Stimulated activated CD4-positive, alpha-beta T cell treated with anti-CD3 and anti-CD28 coated beads, Interleukin-1b, Interleukin-23, amount 100 ng/mL, for 24 hours (primary cell): ENCODE measurements around the gene CACNA2D2.
A peak's percentile ranks its signal among the peaks of the same experiment; 100 is the strongest.

Source experiments
- DNase-seq, 4 experiments: peaks; one replicate each; pipeline ENCODE4 v3.0.0-alpha.2; 2020; ENCODE audit warnings: low read depth in 4 of 4, low spot score in 1 of 4

The CACNA2D2 gene

DNA sequence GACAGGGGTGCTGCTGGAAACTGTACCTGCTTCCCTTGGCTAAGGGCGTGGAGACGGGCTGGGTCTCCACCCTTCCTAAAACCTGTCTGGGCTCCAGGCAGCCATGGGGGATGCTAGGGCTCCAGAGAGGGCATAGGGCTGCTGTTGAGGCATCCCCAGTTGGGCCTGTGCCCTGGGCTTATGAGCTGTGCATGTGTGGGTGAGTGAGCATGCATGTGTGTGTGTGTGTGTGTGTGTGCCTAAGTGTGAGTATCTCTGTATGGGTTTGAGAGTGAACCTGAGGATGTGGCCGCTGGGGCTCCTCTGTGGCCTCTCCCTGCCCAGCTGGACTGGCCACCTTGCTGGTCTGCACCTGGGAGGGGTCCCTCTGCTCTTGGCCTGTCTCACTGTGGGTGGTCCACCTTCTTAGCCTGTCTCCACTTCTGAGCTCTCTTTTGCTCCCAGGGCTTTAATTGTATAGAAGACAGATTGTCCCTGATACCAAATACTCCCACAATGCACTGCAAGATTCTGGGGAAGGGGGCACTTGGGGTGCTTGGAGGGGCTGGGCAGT, 132.2 kb downstream of the CACNA2D2 start:
- DNase-seq, result no peak

DNA sequence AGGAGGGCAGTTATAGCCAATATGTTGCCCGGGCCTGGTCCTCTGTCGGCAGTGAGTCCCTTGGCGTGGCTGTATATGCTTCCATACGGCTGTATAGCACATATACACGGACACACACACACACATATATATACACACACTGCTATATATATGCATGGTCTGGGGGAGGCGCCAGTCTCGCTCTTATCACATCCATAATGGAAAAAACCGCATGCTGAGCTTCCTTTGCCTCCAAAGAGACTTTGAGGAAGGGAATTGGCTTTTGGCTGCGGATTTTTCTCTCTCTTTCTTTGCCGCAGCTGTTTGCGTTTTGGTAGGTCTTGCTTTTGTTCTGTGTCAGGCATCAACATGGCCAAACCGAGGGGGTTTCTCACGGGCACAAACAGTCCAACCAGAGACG, 132.8 kb downstream of the CACNA2D2 start:
- no peak for DNase-seq

DNA sequence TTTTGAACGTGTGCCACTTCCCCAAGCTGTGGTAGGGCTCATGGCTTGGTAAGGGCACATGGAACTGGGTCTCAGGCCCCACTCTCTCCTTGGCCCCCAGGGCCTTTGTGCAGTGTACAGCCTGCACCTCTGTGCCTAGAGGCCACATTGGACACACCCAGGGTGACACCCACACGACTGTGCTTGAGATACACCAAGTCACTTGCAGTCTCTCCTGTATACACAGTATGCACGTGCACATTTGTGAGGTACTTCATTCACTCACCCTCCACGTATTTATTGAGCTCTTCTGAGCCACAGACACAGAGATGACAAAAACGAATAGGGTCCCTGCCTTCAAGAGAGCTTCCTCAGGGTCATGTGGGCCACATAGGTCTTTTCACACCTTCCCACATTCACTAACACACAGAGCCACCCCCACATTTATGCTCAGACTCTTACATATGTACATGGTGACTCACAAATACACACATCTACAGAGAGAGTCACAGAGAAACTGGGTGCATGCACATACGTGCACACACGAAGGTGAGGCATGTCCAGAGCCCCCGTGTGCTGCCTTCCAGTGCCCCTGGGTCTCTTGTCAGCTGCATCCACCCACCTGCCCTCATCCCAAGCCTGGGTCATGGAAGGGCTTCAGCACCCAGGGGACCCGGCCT, 134.3 kb downstream of the CACNA2D2 start:
- no peak for DNase-seq

DNA sequence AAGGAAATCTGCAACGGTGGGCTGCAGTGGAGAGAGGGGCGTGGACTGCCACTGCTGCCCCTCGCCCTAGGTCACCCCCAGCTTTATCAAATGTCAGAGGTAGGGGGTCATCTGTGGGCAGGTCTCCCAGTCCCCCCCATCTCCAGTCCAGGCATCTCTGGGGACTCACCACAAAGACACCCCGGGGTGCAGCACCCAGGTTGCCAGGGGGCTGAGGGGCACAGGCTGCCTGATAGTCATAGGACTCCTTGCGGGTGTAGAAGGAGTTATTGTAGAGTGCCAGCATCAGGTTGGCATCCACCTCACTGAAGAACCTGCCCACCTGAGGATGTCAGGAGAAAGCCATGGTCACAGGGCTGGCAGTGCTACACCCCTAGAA, 137.6 kb downstream of the CACNA2D2 start:
- DNase-seq, result no peak

DNA sequence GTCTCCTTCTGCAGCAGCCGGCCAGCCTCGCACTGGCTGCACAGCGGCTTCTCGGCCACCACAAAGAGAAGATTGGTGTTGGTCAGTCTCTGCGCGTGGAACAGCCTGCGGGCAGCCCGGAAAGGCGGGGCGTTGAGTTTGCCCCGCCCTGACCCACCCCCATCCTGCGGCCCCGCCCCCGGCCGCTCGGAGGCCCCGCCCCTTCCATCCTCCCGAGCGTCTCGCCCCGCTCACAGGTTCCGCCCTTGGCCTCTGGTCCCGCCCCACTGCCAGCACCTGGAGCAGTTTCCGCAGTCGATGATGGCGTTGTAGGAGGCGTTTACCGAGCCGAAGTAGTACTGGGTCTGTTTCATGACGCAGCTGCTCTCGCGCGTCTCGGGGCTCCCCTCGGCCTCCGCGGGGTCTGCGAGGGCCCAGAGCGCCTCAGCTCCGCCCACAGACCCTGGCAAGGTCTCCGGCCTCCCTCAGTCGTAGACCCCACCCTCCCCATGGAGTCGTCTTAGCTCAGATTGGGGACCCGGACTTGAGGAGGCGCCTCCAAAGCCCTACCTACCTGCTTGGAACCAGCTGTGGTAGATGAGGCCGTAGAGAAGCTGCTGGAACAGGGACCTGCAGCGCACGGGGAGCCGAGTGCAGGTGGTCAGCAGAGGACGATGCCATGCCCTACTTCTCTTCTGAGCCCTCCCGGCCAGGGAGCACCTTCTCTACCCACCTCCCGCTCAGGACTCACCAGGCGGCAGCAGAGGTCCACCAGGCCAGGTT, 138.2 kb downstream of the CACNA2D2 start:
- DNase-seq, result peak; percentile 84 to 92 (median 89)

DNA sequence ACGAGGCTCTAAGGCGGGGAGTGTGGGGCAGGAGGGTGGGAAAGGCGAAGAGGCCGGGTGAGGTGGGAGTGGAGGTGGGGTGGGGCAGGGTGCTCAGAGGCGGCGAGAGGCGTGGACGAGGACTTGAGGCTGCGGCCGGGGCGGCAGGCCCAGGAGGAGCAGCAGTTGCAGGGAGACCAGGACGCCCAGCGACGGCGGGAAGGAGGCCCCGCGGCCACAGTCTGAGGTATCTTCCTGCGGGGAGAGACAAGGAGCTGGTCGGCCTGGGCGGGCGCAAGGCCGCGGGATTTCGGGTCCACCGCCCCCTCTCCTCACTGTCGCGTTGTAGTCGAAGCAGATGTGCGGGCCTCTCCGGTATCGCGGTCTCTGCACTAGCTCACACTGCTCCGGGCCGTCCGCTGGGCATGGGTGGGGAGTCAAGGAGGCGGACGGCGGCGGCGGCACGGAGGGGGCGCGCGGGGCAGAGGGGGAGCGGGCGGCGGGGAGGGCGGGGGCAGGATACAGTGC, 138.8 kb downstream of the CACNA2D2 start:
- no peak for DNase-seq

GRCh38 chr3:50359760-50360110, 143.7 kb downstream of the CACNA2D2 start:
- DNase-seq, result no peak

GRCh38 chr3:50358911-50359759, 144.3 kb downstream of the CACNA2D2 start, which contains the start of gene TMEM115:
TMEM115 (minus strand) TSS chr3:50359521; CDS start chr3:50359063, 458 bp downstream.
- peak; percentile 86 to 92 (median 90) for DNase-seq

DNA sequence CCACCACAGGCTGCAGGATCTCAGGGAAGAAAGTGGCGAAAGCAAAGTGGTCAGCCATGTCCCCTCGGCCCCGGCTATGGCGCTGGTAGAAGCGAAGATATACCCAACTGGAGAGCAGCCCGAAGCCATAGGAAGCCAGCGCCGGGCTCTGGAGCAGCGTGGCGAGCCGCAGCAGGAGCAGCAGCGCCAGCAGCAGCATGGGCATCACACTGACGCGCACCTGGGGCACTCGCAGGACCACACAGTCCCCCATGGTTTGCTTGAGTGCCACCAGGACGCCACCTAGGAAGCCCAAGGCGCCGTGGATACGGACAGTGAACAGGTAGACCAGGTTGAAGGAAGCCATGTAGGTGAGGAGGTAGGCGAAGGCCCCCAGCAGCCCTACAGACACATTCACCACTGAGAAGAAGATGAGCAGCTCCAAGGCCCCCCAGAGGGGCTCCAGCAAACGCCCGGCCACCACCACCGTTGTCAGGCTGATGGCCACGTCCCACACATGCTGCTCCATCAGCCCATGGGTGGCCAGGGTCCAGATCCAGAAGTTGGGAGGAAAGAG, 145.0 kb downstream of the CACNA2D2 start:
- no peak for DNase-seq

GRCh38 chr3:50357481-50357880, 146.0 kb downstream of the CACNA2D2 start:
- no peak for DNase-seq

DNA sequence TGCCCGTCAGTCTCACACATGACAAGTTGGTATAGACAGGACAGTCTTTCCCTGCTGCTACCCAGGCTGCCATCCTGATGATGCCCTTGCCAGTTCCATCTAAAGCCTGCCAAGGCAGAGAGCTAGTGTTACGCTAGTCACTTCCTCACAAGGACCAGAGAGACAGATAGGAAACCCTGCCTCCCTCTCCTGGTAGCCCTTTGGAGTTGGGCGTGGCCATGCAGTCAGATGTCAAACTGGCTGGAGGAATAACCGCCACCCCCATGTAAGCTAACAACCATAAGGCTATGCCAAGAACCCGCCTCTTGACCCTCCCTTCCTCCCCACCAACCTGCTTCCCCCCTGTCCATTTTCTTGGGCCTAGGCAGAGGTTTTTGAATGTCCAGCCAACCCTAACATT, 146.9 kb downstream of the CACNA2D2 start:
- DNase-seq, result no peak

GRCh38 chr3:50355829-50356552, 147.4 kb downstream of the CACNA2D2 start:
- no peak for DNase-seq

- no peak for DNase-seq
Observed at GRCh38 chr3:50354850-50355249, 148.6 kb downstream of the CACNA2D2 start.

- DNase-seq, result no peak
Observed at GRCh38 chr3:50354186-50354764, 149.2 kb downstream of the CACNA2D2 start.

DNA sequence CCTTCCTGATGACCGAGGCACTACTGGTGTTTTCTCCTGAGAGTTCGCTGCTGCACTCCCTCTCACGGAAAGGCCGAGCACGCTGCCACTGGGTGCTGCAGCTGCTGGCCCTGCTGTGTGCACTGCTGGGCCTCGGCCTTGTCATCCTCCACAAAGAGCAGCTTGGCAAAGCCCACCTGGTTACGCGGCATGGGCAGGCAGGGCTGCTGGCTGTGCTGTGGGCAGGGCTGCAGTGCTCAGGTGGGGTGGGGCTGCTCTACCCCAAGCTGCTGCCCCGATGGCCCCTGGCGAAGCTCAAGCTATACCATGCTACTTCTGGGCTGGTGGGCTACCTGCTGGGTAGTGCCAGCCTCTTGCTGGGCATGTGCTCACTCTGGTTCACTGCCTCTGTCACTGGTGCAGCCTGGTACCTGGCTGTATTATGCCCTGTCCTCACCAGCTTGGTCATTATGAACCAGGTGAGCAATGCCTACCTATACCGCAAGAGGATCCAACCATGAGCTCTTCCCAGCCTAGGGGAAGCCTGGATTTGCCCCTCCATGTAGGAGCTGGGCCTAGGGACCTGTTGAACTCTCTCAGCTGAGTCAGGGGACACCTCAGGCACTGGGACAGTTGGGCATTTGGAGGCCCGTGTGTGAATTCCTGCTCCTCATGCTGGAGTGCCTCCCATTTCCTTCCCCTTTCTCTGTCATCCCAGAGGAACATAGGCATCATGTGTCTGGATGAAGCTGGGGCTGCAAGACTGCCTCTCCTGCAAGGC, 150.0 kb downstream of the CACNA2D2 start:
- DNase-seq, result no peak

GRCh38 chr3:50352781-50353180, 150.7 kb downstream of the CACNA2D2 start:
- no peak for DNase-seq

- no peak for DNase-seq
Observed at GRCh38 chr3:50351323-50351697, 152.1 kb downstream of the CACNA2D2 start.

DNA sequence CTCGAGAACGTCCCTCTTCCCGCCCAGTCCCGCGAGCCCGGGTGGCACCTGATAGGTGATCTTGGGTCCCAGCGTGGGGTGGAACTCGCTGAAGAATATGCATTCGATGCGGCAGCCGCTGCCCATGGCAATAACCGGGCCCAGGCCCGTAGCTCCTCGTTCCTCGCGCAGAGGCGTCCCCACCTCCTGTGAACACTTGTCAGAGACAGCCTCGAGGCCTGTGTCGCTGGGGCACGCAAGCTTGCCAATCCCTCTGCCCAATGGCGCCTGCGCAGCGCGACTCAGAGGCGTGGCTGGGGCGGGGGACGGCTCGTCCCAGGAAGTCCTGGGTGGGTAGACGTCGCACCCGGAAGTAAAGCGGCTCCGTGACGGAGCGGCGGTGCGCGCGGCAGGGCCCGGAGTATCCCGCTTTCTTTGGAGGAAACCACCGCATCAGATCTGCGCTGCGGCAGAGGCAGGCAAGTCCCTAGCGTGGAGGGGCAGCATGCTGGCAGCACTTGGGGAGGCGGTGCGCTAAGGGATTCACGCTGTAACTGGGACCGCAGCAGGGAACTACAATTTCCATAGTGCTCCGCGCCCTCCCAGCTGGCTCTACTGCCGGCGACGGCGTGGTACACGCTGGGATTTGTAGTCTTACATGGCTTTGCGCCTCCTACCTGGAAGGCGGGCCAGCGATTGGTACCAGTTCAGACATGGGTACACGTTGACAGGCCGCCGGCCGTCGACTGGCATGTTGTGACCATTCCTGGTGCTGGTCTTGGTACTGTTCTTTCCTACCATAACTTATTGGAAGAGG, 152.7 kb downstream of the CACNA2D2 start, which contains the start of the genes CYB561D2 and NPRL2:
CYB561D2 (plus strand) TSS at position 336 of the 796 bp plus-strand sequence. CDS start 572 bp downstream, outside the sequence.
NPRL2 (minus strand) TSS at position 249 of the 796 bp plus-strand sequence; CDS start at position 126, 123 bp downstream.
- DNase-seq, result peak; percentile 94 to 99 (median 98)
